ENCODE measurements around the gene SLC22A23.

DNA sequence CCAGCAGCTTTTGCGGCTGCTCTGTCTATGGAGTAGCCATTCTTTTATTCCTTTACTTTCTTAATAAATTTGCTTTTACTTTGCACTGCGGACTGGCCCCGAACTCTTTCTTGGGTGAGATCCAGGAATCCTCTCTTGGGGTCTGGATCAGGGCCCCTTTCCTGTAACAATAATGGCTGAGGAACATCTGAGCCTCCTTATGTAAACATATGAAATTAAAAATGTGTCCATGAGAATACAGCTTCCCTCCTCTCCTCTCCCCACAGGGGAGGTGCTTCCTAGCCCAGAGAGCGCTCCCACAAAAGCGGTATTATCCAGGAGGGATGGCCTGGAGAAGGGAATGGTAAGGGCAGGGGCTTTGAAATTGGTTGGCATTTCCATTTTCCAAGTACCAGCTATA lies 117.0 kb downstream of the SLC22A23 start:
- TF ChIP-seq EZH2 (IDR thresholded peaks at IDR 0.05; ENCODE audit: insufficient read depth, low read length) = no peak
- TF ChIP-seq CTCF (IDR thresholded peaks at IDR 0.05; ENCODE audit: insufficient read depth, low read depth, low read length) = no peak
